ENCODE measurements around the gene HIGD1B. TPM values are rescaled to one million over a fixed set of nuclear protein-coding genes. Genes with fewer than 3 reads are reported as not detected.

The HIGD1B gene
- total RNA-seq (not detected), polyA plus RNA-seq (under 1 TPM; 0.28 to 0.43 TPM)

DNA sequence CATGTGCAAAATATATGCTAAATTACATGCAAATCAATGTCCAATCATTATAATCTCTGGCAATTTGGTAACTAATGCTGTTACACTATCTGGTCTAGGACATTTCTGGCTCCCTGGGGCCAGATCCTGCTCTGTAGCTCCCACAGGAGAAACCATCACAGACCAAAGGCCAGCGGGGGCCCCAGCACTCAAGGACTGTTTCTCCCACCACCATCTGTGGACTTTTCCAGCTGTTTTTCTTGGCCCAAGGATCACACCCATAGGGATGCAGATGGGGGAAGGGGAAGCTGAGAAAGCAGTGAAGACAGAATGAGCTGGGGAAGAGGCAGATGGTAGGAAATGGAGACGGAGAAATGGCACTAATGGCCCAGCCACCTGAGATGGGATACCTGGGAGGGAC, at the start of gene HIGD1B:
HIGD1B (plus strand) TSS at position 298 of the 400 bp plus-strand sequence. CDS start 270 bp downstream, outside the sequence.
- TF ChIP-seq FOXA2 (IDR thresholded peaks at IDR 0.05) (no peak), ZBTB33 (IDR thresholded peaks at IDR 0.05) (no peak), MAX (IDR thresholded peaks at IDR 0.05) (no peak), REST (IDR thresholded peaks at IDR 0.05) (no peak), JUND (IDR thresholded peaks at IDR 0.05) (no peak), EGR1 (IDR thresholded peaks at IDR 0.05; ENCODE audit: low read depth in 2 of 2) (no peak), GABPA (IDR thresholded peaks at IDR 0.05 in 1 of 2, conservative IDR thresholded peaks at IDR 0.05 in 1 of 2) (no peak), HNF4A (conservative IDR thresholded peaks at IDR 0.05) (no peak), YY1 (IDR thresholded peaks at IDR 0.05) (no peak), SP1 (IDR thresholded peaks at IDR 0.05) (no peak), RAD21 (IDR thresholded peaks at IDR 0.05) (no peak), HNF4G (IDR thresholded peaks at IDR 0.05) (no peak), TAF1 (conservative IDR thresholded peaks at IDR 0.05) (no peak), FOXA1 (IDR thresholded peaks at IDR 0.05) (no peak), ATF3 (IDR thresholded peaks at IDR 0.05) (no peak), RXRA (IDR thresholded peaks at IDR 0.05) (no peak), CTCF (IDR thresholded peaks at IDR 0.05; ENCODE audit: low read depth, low read length, missing input control) (no peak)
- no peaks in the 10 kb centered on the region for H3K4me1 ChIP-seq (ENCODE audit: control insufficient read depth in 4 of 4, insufficient read depth in 4 of 4, low read length in 3 of 4)
- no peaks in the 10 kb centered on the region for H3K27me3 ChIP-seq (ENCODE audit: control insufficient read depth in 4 of 4, insufficient read depth in 4 of 4, low read length in 3 of 4)
- H3K36me3 ChIP-seq (ENCODE audit: control insufficient read depth in 4 of 4, insufficient read depth in 3 of 4, low read depth in 1 of 4, low read length in 3 of 4): peaks cover 11 to 28% (median 23%) of the 10 kb centered on the region in 4 donors
- no peak within 1 kb of the TSS for H3K27ac ChIP-seq (ENCODE audit: low read depth in 1 of 2, low read length in 2 of 2)
- no peak for DNase-seq (ENCODE audit: low spot score)
- no peak within 1 kb of the TSS for H3K9ac ChIP-seq (ENCODE audit: low read depth in 1 of 2, low read length in 2 of 2)
- H3K4me3 ChIP-seq (ENCODE audit: low read depth in 1 of 3, low read length in 3 of 3): no peak within 1 kb of the TSS
- no peaks in the 10 kb centered on the region for H3K9me3 ChIP-seq (ENCODE audit: control insufficient read depth in 4 of 4, low read length in 3 of 4)
- WGBS: 83% methylated on average over 2 of the region's 2 CpGs
